Superior temporal gyrus (tissue), 1 donor: ENCODE data around the gene FAM222A.

Experiments
- DNase-seq: peaks from one replicate; pipeline ENCODE4 v3.0.0-alpha.2; 2016; ENCODE audit errors: extremely low spot score

The FAM222A gene

GRCh38 chr12:109737126-109737525, 23.5 kb downstream of the FAM222A start:
- DNase-seq, result no peak

GRCh38 chr12:109737631-109738030, 24.0 kb downstream of the FAM222A start:
- no peak for DNase-seq

- no peak for DNase-seq
These were observed 24.6 kb downstream of the FAM222A start for GRCh38 chr12:109738209-109738608.

- no peak for DNase-seq
These were observed 25.4 kb downstream of the FAM222A start for GRCh38 chr12:109738878-109739665.

- DNase-seq, result no peak
These were observed 26.4 kb downstream of the FAM222A start for GRCh38 chr12:109739747-109740693.

- no peak for DNase-seq
These were observed 27.1 kb downstream of the FAM222A start for GRCh38 chr12:109740694-109741245.

- DNase-seq, result no peak
These were observed 27.8 kb downstream of the FAM222A start for GRCh38 chr12:109741286-109741969.

- no peak for DNase-seq
These were observed 28.5 kb downstream of the FAM222A start for GRCh38 chr12:109741970-109742703.

- no peak for DNase-seq
These were observed 29.7 kb downstream of the FAM222A start for GRCh38 chr12:109743076-109743910.

- no peak for DNase-seq
These were observed 30.4 kb downstream of the FAM222A start for GRCh38 chr12:109744026-109744425.

- DNase-seq, result no peak
These were observed 31.6 kb downstream of the FAM222A start for GRCh38 chr12:109744986-109745942.

- DNase-seq, result no peak
These were observed 38.8 kb downstream of the FAM222A start for GRCh38 chr12:109752117-109753053.

GRCh38 chr12:109753054-109753401, 39.4 kb downstream of the FAM222A start:
- no peak for DNase-seq

GRCh38 chr12:109753959-109754358, 40.3 kb downstream of the FAM222A start:
- DNase-seq, result no peak

GRCh38 chr12:109756457-109756856, 42.8 kb downstream of the FAM222A start:
- no peak for DNase-seq

GRCh38 chr12:109757671-109758265, 44.1 kb downstream of the FAM222A start:
- no peak for DNase-seq
